ENCODE measurements around the gene PAM.
"Not testable (repeated sequence)": the region's sequence is repeated elsewhere in the genome, so short reads cannot be mapped to it uniquely, and the experiment has no call there.

PAM gene

GRCh38 chr5:103033696-103034095 is 278.6 kb downstream of the PAM start:
- DNase-seq (ENCODE audit: insufficient read length, low spot score) (no peak), FAIRE-seq (no peak)

DNA sequence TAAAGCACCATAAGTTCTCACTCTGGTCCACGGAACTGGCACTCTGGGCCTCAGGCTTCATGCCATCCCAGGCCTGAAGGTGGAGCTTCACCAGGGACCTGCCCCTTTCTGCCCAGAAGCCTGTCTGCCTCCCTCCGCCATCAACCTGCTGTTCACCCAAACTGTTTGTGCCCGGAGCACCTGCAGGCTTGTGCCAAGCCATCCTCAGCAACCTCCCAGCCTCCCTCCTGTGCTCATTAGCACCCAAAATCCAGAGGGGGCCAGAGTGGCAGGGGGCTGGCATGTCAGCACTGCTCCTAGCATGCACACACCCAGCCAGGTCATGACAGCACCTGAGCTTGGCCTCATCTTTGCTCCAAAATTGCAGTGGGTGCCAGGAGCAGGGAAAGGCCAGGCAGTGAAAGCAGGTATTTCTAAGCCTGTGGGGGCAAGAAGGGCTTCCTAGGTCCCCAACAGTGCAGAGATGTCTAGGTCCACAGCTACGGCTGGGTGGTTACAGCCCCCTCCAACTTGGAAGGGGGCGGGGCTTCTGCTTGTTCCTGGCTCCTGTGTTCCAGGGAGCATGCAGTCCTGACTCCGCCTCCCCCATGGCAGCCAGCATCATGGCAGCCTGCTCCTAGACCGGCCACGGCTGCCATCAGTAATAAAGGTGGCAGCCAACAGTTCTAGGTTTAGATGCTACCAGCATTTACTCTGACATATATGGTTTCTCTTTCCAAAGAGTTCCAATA is 279.7 kb downstream of the PAM start:
- no peak for FAIRE-seq
- DNase-seq (ENCODE audit: insufficient read length, low spot score) = no peak

- no peak for FAIRE-seq
- no peak for DNase-seq (ENCODE audit: insufficient read length, low spot score)
Observed at GRCh38 chr5:103035701-103036100, 280.6 kb downstream of the PAM start.

- DNase-seq (ENCODE audit: insufficient read length, low spot score) = no peak
- no peak for FAIRE-seq
Observed at GRCh38 chr5:103036601-103037000, 281.5 kb downstream of the PAM start.

- DNase-seq (ENCODE audit: insufficient read length, low spot score) (no peak), FAIRE-seq (no peak)
Observed at GRCh38 chr5:103037673-103038455, 282.8 kb downstream of the PAM start.

GRCh38 chr5:103041071-103041676 is 286.1 kb downstream of the PAM start:
- FAIRE-seq = no peak
- peak; percentile 32 for DNase-seq (ENCODE audit: insufficient read length, low spot score)

DNA sequence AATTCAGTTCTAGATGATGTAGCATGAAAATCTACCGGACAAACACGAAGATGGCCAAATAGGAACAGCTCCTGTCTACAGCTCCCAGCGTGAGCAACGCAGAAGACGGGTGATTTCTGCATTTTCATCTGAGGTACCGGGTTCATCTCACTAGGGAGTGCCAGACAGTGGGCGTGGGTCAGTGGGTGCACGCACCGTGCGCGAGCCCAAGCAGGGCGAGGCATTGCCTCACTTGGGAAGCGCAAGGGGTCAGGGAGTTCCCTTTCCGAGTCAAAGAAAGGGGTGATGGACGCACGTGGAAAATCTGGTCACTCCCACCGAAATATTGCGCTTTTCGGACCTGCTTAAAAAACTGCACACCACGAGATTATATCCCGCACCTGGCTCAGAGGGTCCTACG is 291.6 kb downstream of the PAM start:
- FAIRE-seq; DNase-seq (ENCODE audit: insufficient read length, low spot score): not testable (repeated sequence)

DNA sequence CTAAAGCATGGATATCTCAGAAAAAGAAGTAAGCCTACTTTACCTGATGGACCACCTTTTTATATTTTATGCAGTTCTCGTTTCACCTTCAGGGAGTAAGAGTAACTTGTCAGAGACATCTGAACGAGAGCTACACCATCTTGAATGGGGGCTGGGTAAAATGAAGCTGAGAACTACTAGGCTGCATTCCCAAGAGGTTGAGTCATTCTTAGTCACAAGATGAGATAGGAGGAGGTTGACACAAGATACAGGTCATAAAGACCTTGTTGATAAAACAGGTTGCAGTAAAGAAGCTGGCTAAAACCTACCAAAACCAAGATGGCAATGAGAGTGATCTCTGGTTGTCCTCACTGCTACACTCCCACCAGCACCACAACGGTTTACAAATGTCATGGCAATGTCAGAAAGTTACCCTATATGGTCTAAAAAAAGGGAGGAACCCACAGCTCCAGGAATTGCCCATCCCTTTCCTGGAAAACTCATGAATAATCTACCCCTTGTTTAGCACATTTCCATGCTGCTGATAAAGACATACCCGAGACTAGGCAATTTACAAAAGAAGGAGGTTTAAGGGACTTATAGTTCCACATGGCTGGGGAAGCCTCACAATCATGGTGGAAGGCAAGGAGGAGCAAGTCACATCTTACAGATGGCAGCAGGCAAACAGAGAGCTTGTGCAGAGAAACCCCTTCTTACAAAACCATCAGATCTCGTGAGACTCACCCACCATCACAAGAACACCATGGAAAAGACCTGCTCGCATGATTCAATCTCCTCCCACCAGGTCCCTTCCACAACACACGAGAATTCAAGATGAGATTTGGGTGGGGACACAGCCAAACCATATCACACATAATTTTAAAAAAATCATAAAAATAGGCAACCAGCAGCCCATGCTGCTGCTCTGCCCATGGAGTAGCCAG is 302.4 kb downstream of the PAM start:
- FAIRE-seq (no peak), DNase-seq (ENCODE audit: insufficient read length, low spot score) (no peak)

- DNase-seq (ENCODE audit: insufficient read length, low spot score) (no peak), FAIRE-seq (no peak)
Observed at GRCh38 chr5:103059525-103059924, 304.4 kb downstream of the PAM start.

GRCh38 chr5:103060424-103060954 is 305.4 kb downstream of the PAM start:
- FAIRE-seq (no peak), DNase-seq (ENCODE audit: insufficient read length, low spot score) (no peak)

DNA sequence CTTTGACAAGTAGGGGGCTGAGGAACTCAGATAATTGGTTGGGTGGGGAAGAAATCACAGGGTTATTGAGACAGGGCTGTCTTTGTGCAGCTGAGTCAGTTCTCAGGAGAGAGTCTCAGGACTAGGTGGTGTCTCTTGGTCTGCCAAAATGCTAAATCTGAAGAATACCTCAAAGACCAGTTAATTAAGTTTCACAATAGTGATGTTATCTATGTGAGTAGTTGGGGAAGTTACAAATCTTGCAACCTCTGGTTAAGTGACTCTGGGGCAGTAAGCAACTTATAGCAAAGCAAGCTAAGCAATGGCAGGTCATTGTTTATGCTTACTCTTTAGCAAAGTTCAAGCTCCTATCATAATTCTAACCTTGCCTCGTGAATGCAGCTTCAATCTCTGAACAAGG is 311.2 kb downstream of the PAM start:
- no peak for DNase-seq (ENCODE audit: insufficient read length, low spot score)
- FAIRE-seq = no peak

- not testable (repeated sequence) for FAIRE-seq; DNase-seq (ENCODE audit: insufficient read length, low spot score)
Observed at GRCh38 chr5:103073500-103073899, 318.4 kb downstream of the PAM start.

GRCh38 chr5:103075442-103075841 is 320.3 kb downstream of the PAM start:
- FAIRE-seq = no peak
- no peak for DNase-seq (ENCODE audit: insufficient read length, low spot score)
